Activated T-cell treated with anti-CD3 and anti-CD28 coated beads, Interleukin-2, amount 50 U/mL, for 72 hours (primary cell): ENCODE results near the gene TMEM53. TPM values are rescaled to one million over a fixed set of nuclear protein-coding genes. Genes with fewer than 3 reads are reported as not detected.

ENCODE experiments used
- ATAC-seq, 2 donors: fragments of 150-1000 bp; cut with Tn5 transposase; replicated peaks in 1 of 2; 2 replicates each; pipeline ENCODE4 v1.10.0; 2021; ENCODE audit warnings: moderate library complexity in 2 of 2, mild to moderate bottlenecking in 1 of 2
- DNase-seq, 2 donors: peaks; one replicate each; pipeline ENCODE4 v3.0.0; 2021 to 2022; ENCODE audit warnings: mixed read lengths in 1 of 2
- H3K27ac Mint-ChIP-seq: one replicate; pipeline ENCODE4 v1.8.0; 2022; ENCODE audit warnings: mild to moderate bottlenecking, moderate library complexity, mixed read lengths
- H3K27me3 Mint-ChIP-seq: one replicate; pipeline ENCODE4 v1.8.0; 2022; ENCODE audit warnings: low read depth, mixed read lengths
- H3K36me3 Mint-ChIP-seq, 2 donors: one replicate each; pipeline ENCODE4 v1.8.0; 2022; ENCODE audit warnings: mixed read lengths in 2 of 2, mild to moderate bottlenecking in 1 of 2; ENCODE audit not compliant: insufficient read depth in 2 of 2
- H3K4me1 Mint-ChIP-seq: one replicate; pipeline ENCODE4 v1.8.0; 2022; ENCODE audit warnings: low read depth, mixed read lengths
- H3K4me3 Mint-ChIP-seq, 2 donors: one replicate each; pipeline ENCODE4 v1.8.0; 2022; ENCODE audit warnings: mild to moderate bottlenecking in 2 of 2, mixed read lengths in 2 of 2, moderate library complexity in 2 of 2
- H3K9me3 Mint-ChIP-seq, 2 donors: one replicate each; pipeline ENCODE4 v1.8.0; 2022; ENCODE audit warnings: mixed read lengths in 2 of 2
- total RNA-seq, 2 donors: library from RNA; stranded (reverse); gene quantifications; one replicate each; pipeline ENCODE4 v1.2.3, GENCODE V29; 2022

The TMEM53 gene
- total RNA-seq, 2 donors from 2014 or later: 3.8 to 4.5 TPM

GRCh38 chr1:44693159-44693558, 18.9 kb upstream of the TMEM53 start:
- H3K27ac Mint-ChIP-seq: no peak overlapping the region
- DNase-seq (peak in 1 of 2 donors; percentile 21), ATAC-seq (peak; percentile 64 to 69)
- no peaks in the 10 kb centered on the region for H3K36me3 Mint-ChIP-seq
- H3K9me3 Mint-ChIP-seq: no peaks in the 10 kb centered on the region
- H3K27me3 Mint-ChIP-seq: no peaks in the 10 kb centered on the region
- H3K4me3 Mint-ChIP-seq: no peak overlapping the region
- peaks cover 38% of the 10 kb centered on the region for H3K4me1 Mint-ChIP-seq

- no peak overlapping the region for H3K27ac Mint-ChIP-seq
- no peaks in the 10 kb centered on the region for H3K27me3 Mint-ChIP-seq
- no peaks in the 10 kb centered on the region for H3K9me3 Mint-ChIP-seq
- DNase-seq (no peak), ATAC-seq (no peak)
- no peaks in the 10 kb centered on the region for H3K36me3 Mint-ChIP-seq
- no peak overlapping the region for H3K4me3 Mint-ChIP-seq
- peaks cover 18% of the 10 kb centered on the region for H3K4me1 Mint-ChIP-seq
Observed at GRCh38 chr1:44689447-44689765, 15.1 kb upstream of the TMEM53 start.

- Mint-ChIP-seq H3K27me3 (no peaks in the 10 kb centered on the region), H3K4me3 (no peak overlapping the region), H3K36me3 (no peaks in the 10 kb centered on the region), H3K4me1 (peaks cover 16% of the 10 kb centered on the region), H3K9me3 (no peaks in the 10 kb centered on the region), H3K27ac (no peak overlapping the region)
- no peak for ATAC-seq
- DNase-seq: no peak
Observed at GRCh38 chr1:44688760-44689446, 14.6 kb upstream of the TMEM53 start.

GRCh38 chr1:44685881-44686280, 11.6 kb upstream of the TMEM53 start:
- ATAC-seq (no peak), DNase-seq (no peak)
- Mint-ChIP-seq H3K27me3 (no peaks in the 10 kb centered on the region), H3K36me3 (no peaks in the 10 kb centered on the region), H3K4me3 (no peak overlapping the region), H3K9me3 (no peaks in the 10 kb centered on the region), H3K4me1 (no peaks in the 10 kb centered on the region), H3K27ac (no peak overlapping the region)

- Mint-ChIP-seq H3K4me1 (no peaks in the 10 kb centered on the region), H3K36me3 (no peaks in the 10 kb centered on the region), H3K4me3 (no peak overlapping the region), H3K9me3 (no peaks in the 10 kb centered on the region), H3K27me3 (no peaks in the 10 kb centered on the region), H3K27ac (no peak overlapping the region)
- DNase-seq: no peak
- no peak for ATAC-seq
Observed at GRCh38 chr1:44685218-44685617, 10.9 kb upstream of the TMEM53 start.

GRCh38 chr1:44684525-44684924, 10.2 kb upstream of the TMEM53 start:
- no peaks in the 10 kb centered on the region for H3K9me3 Mint-ChIP-seq
- no peak overlapping the region for H3K27ac Mint-ChIP-seq
- no peaks in the 10 kb centered on the region for H3K4me1 Mint-ChIP-seq
- no peak overlapping the region for H3K4me3 Mint-ChIP-seq
- H3K27me3 Mint-ChIP-seq: no peaks in the 10 kb centered on the region
- DNase-seq: no peak
- no peaks in the 10 kb centered on the region for H3K36me3 Mint-ChIP-seq
- ATAC-seq: peak in 1 of 2 donors; percentile 42

- Mint-ChIP-seq H3K27ac (no peak overlapping the region), H3K9me3 (no peaks in the 10 kb centered on the region), H3K4me3 (no peak overlapping the region), H3K36me3 (no peaks in the 10 kb centered on the region), H3K27me3 (no peaks in the 10 kb centered on the region), H3K4me1 (no peaks in the 10 kb centered on the region)
- DNase-seq: no peak
- ATAC-seq: no peak
Observed at GRCh38 chr1:44682883-44683265, 8.6 kb upstream of the TMEM53 start.

GRCh38 chr1:44681905-44682882, 7.9 kb upstream of the TMEM53 start:
- ATAC-seq: no peak
- no peaks in the 10 kb centered on the region for H3K9me3 Mint-ChIP-seq
- H3K4me1 Mint-ChIP-seq: no peaks in the 10 kb centered on the region

GRCh38 chr1:44679468-44679867, 5.2 kb upstream of the TMEM53 start:
- Mint-ChIP-seq H3K4me3 (no peak overlapping the region), H3K9me3 (no peaks in the 10 kb centered on the region), H3K4me1 (peaks cover 8% of the 10 kb centered on the region), H3K27me3 (no peaks in the 10 kb centered on the region), H3K36me3 (no peaks in the 10 kb centered on the region), H3K27ac (no peak overlapping the region)
- no peak for DNase-seq
- no peak for ATAC-seq

More at GRCh38 chr1:44681905-44682882, 7.9 kb upstream of the TMEM53 start:
- H3K4me3 Mint-ChIP-seq: no peak overlapping the region
- DNase-seq: no peak
- H3K27ac Mint-ChIP-seq: no peak overlapping the region
- H3K36me3 Mint-ChIP-seq: no peaks in the 10 kb centered on the region
- H3K27me3 Mint-ChIP-seq: no peaks in the 10 kb centered on the region

GRCh38 chr1:44678626-44679025, 4.3 kb upstream of the TMEM53 start:
- Mint-ChIP-seq H3K36me3 (no peaks in the 10 kb centered on the region), H3K9me3 (no peaks in the 10 kb centered on the region), H3K4me1 (peaks cover 10% of the 10 kb centered on the region), H3K27me3 (no peaks in the 10 kb centered on the region), H3K27ac (no peak overlapping the region), H3K4me3 (no peak overlapping the region)
- no peak for ATAC-seq
- no peak for DNase-seq

GRCh38 chr1:44678120-44678519, 3.8 kb upstream of the TMEM53 start:
- Mint-ChIP-seq H3K27ac (no peak overlapping the region), H3K27me3 (no peaks in the 10 kb centered on the region), H3K4me3 (no peak overlapping the region), H3K36me3 (no peaks in the 10 kb centered on the region), H3K9me3 (no peaks in the 10 kb centered on the region), H3K4me1 (peaks cover 14% of the 10 kb centered on the region)
- DNase-seq (no peak), ATAC-seq (no peak)

- DNase-seq (no peak), ATAC-seq (no peak)
- no peak overlapping the region for H3K4me3 Mint-ChIP-seq
- H3K27ac Mint-ChIP-seq: no peak overlapping the region
- H3K9me3 Mint-ChIP-seq: no peaks in the 10 kb centered on the region
- H3K4me1 Mint-ChIP-seq: peaks cover 21% of the 10 kb centered on the region
- no peaks in the 10 kb centered on the region for H3K36me3 Mint-ChIP-seq
- H3K27me3 Mint-ChIP-seq: no peaks in the 10 kb centered on the region
Observed at GRCh38 chr1:44677201-44677766, 3.0 kb upstream of the TMEM53 start.

- Mint-ChIP-seq H3K4me1 (peaks cover 27% of the 10 kb centered on the region), H3K27me3 (no peaks in the 10 kb centered on the region), H3K27ac (no peak overlapping the region), H3K4me3 (no peak overlapping the region), H3K36me3 (no peaks in the 10 kb centered on the region), H3K9me3 (no peaks in the 10 kb centered on the region)
- DNase-seq (no peak), ATAC-seq (no peak)
Observed at GRCh38 chr1:44676484-44677200, 2.4 kb upstream of the TMEM53 start.
